ENCODE measurements around the gene G2E3. TPM values are rescaled to one million over a fixed set of nuclear protein-coding genes. Genes with fewer than 3 reads are reported as not detected.
"Not testable (repeated sequence)": the region's sequence is repeated elsewhere in the genome, so short reads cannot be mapped to it uniquely, and the experiment has no call there.

G2E3 gene
- total RNA-seq, 1 donor from 2014 or later = 135 TPM

GRCh38 chr14:30573966-30574365 is 15.0 kb downstream of the G2E3 start:
- no peaks in the 10 kb centered on the region for H3K9me3 ChIP-seq (ENCODE audit: low read depth)
- no peak overlapping the region for H3K4me3 ChIP-seq
- no peak overlapping the region for H3K9ac ChIP-seq
- Mint-ChIP-seq H3K4me3 (no peak overlapping the region), H3K9me3 (peaks cover 81% of the 10 kb centered on the region), H3K27me3 (ENCODE audit: insufficient read depth, low read depth) (peaks cover 3% of the 10 kb centered on the region), H3K4me1 (no peaks in the 10 kb centered on the region), H3K27ac (no peak overlapping the region), H3K36me3 (peaks cover 83% of the 10 kb centered on the region)
- peaks cover 92% of the 10 kb centered on the region for H4K20me1 ChIP-seq (ENCODE audit: low read depth)
- no peak overlapping the region for H3K4me2 ChIP-seq
- H3K27ac ChIP-seq = no peak overlapping the region
- H3K36me3 ChIP-seq = no peaks in the 10 kb centered on the region
- no peaks in the 10 kb centered on the region for H3K27me3 ChIP-seq
- peaks cover 10% of the 10 kb centered on the region for H3F3A ChIP-seq (ENCODE audit: low read depth)
- no peak overlapping the region for H2AFZ ChIP-seq (replicated peaks)
- peaks cover 100% of the 10 kb centered on the region for H3K79me2 ChIP-seq (ENCODE audit: low read depth)
- DNase-seq (ENCODE audit: low spot score) = no peak
- TF ChIP-seq EZH2 (IDR thresholded peaks at IDR 0.05) (no peak), CTCF (IDR thresholded peaks at IDR 0.05) (no peak), EZH2phosphoT487 (IDR thresholded peaks at IDR 0.05) (no peak)
- H3K4me1 ChIP-seq = peaks cover 25% of the 10 kb centered on the region

DNA sequence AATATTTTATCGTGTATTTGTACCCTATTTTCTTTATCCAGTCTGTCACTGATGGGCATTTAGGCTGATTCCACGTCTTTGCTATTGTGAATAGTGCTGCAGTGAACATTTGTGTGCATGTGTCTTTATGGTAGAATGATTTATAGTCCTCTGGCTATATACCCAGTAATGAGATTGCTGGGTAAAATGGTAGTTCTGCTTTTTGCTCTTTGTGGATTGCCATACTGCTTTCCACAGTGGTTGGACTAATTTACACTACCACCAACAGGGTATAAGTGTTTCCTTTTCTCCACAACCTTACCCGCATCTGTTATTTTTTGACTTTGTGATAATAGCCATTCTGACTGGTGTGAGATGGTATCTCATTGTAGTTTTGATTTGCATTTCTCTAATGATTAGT is 15.8 kb downstream of the G2E3 start:
- H3K9ac ChIP-seq; H3K4me2 ChIP-seq; H3K36me3 ChIP-seq; H3K27me3 Mint-ChIP-seq (ENCODE audit: insufficient read depth, low read depth); DNase-seq (ENCODE audit: low spot score); H3K27ac ChIP-seq; H3K27ac Mint-ChIP-seq; H3K4me3 Mint-ChIP-seq; H2AFZ ChIP-seq (replicated peaks); H3K4me3 ChIP-seq; H3K4me1 Mint-ChIP-seq; H3K9me3 ChIP-seq (ENCODE audit: low read depth); H3K27me3 ChIP-seq; H3F3A ChIP-seq (ENCODE audit: low read depth): not testable (repeated sequence)
- H3K4me1 ChIP-seq = peaks cover 16% of the 10 kb centered on the region
- Mint-ChIP-seq H3K9me3 (peaks cover 77% of the 10 kb centered on the region), H3K36me3 (peaks cover 78% of the 10 kb centered on the region)
- H3K79me2 ChIP-seq (ENCODE audit: low read depth) = peaks cover 100% of the 10 kb centered on the region
- H4K20me1 ChIP-seq (ENCODE audit: low read depth) = peaks cover 92% of the 10 kb centered on the region

DNA sequence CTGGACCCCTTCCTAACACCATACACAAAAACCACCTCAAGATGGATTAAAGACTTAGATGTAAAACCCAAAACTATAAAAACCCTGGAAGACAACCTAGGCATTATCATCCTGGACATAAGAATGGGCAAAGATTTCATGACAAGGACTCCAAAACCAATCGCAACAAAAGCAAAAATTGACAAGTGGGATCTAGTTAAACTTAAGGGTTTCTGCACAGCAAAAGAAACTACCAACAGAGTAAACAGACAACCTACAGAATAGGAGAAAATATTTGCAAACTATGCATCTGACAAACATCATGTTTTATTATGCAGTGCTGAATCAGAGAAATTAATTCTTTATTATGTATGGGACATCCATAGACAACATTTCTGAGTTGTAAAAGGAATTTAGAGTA is 17.4 kb downstream of the G2E3 start:
- H3K4me2 ChIP-seq; H3K9ac ChIP-seq; H3K27me3 Mint-ChIP-seq (ENCODE audit: insufficient read depth, low read depth); H3K9me3 ChIP-seq (ENCODE audit: low read depth); DNase-seq (ENCODE audit: low spot score); H3K4me1 ChIP-seq; H3K27ac Mint-ChIP-seq; H3K36me3 ChIP-seq; H2AFZ ChIP-seq (replicated peaks); H3K4me1 Mint-ChIP-seq; H3F3A ChIP-seq (ENCODE audit: low read depth); H3K4me3 ChIP-seq; H3K27me3 ChIP-seq; H3K27ac ChIP-seq; H3K4me3 Mint-ChIP-seq: not testable (repeated sequence)
- H3K36me3 Mint-ChIP-seq = peaks cover 69% of the 10 kb centered on the region
- Histone ChIP-seq H3K79me2 (ENCODE audit: low read depth) (peaks cover 100% of the 10 kb centered on the region), H4K20me1 (ENCODE audit: low read depth) (peaks cover 92% of the 10 kb centered on the region)
- peaks cover 68% of the 10 kb centered on the region for H3K9me3 Mint-ChIP-seq

DNA sequence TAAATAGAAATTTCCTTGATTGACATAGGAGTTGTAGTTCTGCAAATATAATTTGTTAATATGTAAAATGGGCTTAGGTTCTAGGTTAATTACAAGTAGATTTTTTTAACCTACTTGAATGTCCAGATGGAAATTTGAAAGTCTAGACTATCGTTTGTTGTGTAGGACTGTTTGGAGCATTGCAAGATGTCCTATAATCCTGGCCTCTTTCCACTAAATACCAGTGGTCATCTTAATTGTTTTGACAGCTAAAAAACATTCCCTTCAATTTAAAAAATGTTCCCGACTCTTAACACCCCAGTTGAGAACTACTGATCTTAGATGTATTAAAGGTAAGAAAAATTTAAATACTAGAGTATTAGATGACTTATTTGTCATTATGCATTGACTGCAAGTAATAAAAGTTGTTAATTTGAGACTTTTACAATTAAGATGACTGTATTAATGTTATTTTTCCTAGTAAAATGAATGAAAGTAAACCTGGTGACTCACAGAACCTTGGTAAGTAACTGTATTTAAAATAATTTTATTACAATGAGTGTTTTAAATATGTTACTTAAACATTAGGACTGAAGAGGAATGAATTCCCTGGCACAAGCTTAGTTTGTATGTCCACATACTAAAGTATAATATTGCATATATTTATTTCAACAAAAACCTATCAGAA is 21.8 kb downstream of the G2E3 start:
- Mint-ChIP-seq H3K9me3 (peaks cover 70% of the 10 kb centered on the region), H3K27me3 (ENCODE audit: insufficient read depth, low read depth) (peaks cover 2% of the 10 kb centered on the region), H3K4me1 (no peaks in the 10 kb centered on the region), H3K36me3 (peaks cover 66% of the 10 kb centered on the region), H3K4me3 (no peak overlapping the region), H3K27ac (no peak overlapping the region)
- peaks cover 14% of the 10 kb centered on the region for H3K36me3 ChIP-seq
- no peak overlapping the region for H3K4me3 ChIP-seq
- H3K4me2 ChIP-seq = no peak overlapping the region
- peaks cover 49% of the 10 kb centered on the region for H4K20me1 ChIP-seq (ENCODE audit: low read depth)
- no peaks in the 10 kb centered on the region for H3F3A ChIP-seq (ENCODE audit: low read depth)
- no peak overlapping the region for H2AFZ ChIP-seq (replicated peaks)
- H3K9me3 ChIP-seq (ENCODE audit: low read depth) = peaks cover 7% of the 10 kb centered on the region
- no peak overlapping the region for H3K9ac ChIP-seq
- no peak for DNase-seq (ENCODE audit: low spot score)
- no peaks in the 10 kb centered on the region for H3K27me3 ChIP-seq
- H3K27ac ChIP-seq = no peak overlapping the region
- H3K79me2 ChIP-seq (ENCODE audit: low read depth) = peaks cover 100% of the 10 kb centered on the region
- TF ChIP-seq EZH2 (IDR thresholded peaks at IDR 0.05) = no peak
- TF ChIP-seq CTCF (IDR thresholded peaks at IDR 0.05) = no peak
- no peak for TF ChIP-seq EZH2phosphoT487 (IDR thresholded peaks at IDR 0.05)
- H3K4me1 ChIP-seq = no peaks in the 10 kb centered on the region

All from neural progenitor cell (in vitro differentiated cells).